GM12801 (cell line): ENCODE data around the gene BTN3A1.

Experiments used
- TF ChIP-seq, protein P1 (sequence below): IDR thresholded peaks from one replicate; pipeline ENCODE4 v1.5.1; 2011; ENCODE audit warnings: control low read depth; ENCODE audit not compliant: insufficient read length; ENCODE audit errors: extremely low read depth

BTN3A1 gene

DNA sequence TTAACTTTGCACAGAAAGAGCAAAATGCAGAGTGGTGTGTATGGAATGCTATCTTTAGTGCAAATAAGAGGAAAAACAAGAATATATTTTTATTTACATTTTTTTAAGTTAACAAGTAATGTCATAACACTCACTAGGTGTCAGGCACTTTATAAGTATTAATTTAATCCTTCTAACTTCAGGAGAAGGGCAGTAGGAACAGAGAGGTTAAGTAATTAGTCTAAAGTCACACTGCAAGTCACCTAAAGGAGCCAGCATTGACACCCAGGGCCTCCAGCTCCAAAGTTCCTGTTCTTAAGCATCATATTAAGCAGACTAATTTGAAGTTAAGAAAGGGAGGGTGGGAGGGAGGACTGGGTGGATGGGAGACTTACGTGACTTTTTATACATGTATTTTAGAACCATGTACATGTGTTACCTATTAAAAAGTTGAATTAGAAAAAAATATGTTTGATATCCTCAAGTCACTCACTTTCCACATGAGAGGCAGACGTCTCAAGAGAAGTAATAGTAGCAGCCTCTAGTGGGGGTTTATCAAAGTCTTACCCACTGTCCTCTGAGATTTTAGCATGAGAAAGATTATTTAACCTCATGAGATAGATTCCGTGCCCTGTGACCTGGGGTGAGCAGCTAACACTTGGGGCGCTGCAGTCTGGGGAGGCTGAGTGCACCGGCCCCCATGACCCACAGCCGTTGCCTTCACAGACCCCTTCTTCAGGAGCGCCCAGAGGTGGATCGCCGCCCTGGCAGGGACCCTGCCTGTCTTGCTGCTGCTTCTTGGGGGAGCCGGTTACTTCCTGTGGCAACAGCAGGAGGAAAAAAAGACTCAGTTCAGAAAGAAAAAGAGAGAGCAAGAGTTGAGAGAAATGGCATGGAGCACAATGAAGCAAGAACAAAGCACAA, 7.0 kb downstream of the BTN3A1 start:
- TF ChIP-seq, protein P1, sequence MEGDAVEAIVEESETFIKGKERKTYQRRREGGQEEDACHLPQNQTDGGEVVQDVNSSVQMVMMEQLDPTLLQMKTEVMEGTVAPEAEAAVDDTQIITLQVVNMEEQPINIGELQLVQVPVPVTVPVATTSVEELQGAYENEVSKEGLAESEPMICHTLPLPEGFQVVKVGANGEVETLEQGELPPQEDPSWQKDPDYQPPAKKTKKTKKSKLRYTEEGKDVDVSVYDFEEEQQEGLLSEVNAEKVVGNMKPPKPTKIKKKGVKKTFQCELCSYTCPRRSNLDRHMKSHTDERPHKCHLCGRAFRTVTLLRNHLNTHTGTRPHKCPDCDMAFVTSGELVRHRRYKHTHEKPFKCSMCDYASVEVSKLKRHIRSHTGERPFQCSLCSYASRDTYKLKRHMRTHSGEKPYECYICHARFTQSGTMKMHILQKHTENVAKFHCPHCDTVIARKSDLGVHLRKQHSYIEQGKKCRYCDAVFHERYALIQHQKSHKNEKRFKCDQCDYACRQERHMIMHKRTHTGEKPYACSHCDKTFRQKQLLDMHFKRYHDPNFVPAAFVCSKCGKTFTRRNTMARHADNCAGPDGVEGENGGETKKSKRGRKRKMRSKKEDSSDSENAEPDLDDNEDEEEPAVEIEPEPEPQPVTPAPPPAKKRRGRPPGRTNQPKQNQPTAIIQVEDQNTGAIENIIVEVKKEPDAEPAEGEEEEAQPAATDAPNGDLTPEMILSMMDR = no peak

- TF ChIP-seq, protein P1 = no peak
These were observed 9.7 kb downstream of the BTN3A1 start for GRCh38 chr6:26411751-26412150.

GRCh38 chr6:26412228-26412627, 10.2 kb downstream of the BTN3A1 start:
- TF ChIP-seq, protein P1 = no peak

GRCh38 chr6:26412954-26413353, 10.9 kb downstream of the BTN3A1 start:
- TF ChIP-seq, protein P1 = no peak

DNA sequence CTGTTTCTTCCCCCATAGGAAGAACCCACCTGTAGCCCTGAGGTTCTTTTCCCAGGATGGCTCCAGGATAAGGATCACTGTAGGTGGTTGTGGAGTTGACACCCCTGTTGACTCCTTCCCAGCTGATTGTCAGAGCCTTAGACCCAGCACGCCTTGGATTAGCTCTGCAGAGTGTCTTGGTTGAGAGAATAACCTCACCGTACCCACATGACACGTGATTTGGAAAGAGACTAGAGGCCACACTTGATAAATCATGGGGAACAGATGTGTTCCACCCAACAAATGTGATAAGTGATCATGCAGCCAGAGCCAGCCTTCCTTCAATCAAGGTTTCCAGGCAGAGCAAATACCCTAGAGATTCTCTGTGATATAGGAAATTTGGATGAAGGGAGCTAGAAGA, 12.2 kb downstream of the BTN3A1 start:
- TF ChIP-seq, protein P1 = no peak

- TF ChIP-seq, protein P1 = no peak
These were observed 13.1 kb downstream of the BTN3A1 start for GRCh38 chr6:26415036-26415614.

DNA sequence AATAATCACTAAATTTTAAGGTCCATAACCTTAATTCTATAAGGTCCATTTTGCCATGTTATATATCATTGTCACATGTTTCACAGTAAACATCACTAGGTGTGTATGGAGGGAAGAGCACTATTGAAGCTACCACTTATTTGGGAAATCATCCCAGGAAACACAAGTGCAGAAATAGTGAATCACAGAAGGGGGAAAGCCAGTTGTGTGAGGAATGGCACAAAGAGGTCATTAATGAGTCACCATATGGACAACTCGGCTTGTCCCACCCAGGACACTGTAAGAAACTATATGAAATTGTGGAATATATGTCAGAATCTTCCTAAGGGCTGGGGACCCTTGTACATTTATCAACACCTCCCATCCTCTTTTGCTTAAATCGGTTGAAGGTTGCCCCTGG, 13.7 kb downstream of the BTN3A1 start:
- TF ChIP-seq, protein P1 = no peak
